ENCODE results near the gene MVP. TPM values are rescaled to one million over a fixed set of nuclear protein-coding genes. Genes with fewer than 3 reads are reported as not detected.

MVP gene
- total RNA-seq, 4 donors from 2014 or later, result 54.0 to 133 (median 97.6) TPM

DNA sequence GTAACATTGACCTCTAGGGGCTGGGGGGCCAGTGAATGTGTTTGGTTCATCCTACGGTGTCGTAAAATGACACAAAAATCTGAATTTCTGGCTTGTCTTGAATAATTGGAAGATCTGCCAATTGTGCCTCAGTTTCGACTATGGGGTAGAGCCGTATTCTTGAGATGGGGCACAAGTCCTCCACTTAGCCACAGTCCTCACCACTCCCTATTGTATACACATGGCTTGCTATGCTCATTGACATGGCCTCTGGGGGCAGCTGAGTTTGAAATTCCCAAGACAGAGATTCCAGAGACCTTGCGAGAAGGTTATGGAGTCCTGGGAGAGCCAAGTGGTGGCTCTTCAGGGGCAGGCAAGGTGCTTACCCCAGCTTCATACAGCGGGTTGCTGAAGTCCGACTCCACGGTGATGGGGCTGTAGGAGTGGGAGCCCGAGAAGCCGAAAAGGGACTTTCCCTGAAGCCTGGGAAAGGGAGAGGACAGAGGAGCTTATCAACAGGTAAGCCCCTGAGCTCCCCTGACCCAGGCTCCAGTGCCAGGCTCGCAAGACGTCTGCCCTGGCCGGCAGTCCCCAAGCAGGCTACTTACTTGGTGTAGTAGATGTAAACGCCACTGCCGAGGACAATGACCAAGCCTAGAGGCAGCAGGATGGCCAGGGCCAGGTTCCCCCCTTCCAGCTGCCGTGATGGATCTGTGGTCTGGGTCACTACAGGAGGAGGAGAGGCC, 51.7 kb downstream of the MVP start:
- Histone ChIP-seq H3K4me3 (no peak overlapping the region), H3K36me3 (no peaks in the 10 kb centered on the region), H3K9me3 (no peaks in the 10 kb centered on the region), H3K27ac (no peak overlapping the region), H3K4me1 (peaks cover 0 to 9% (median 6%) of the 10 kb centered on the region in 3 donors), H3K27me3 (peaks cover 4 to 24% (median 6%) of the 10 kb centered on the region in 4 donors)
- 87 to 93% methylated on average over 9 to 10 of the region's 16 CpGs for WGBS, 2 donors
- intact Hi-C loops (cut with DNase I), result no loop called here
- DNase-seq, result no peak
- TF ChIP-seq POLR2A (IDR thresholded peaks at IDR 0.05) (no peak), CTCF (IDR thresholded peaks at IDR 0.05) (no peak)

GRCh38 chr16:29873319-29873718, 53.1 kb downstream of the MVP start:
- Histone ChIP-seq H3K27ac (no peak overlapping the region), H3K4me3 (no peak overlapping the region), H3K4me1 (peaks cover 0 to 16% (median 12%) of the 10 kb centered on the region in 3 donors), H3K36me3 (no peaks in the 10 kb centered on the region), H3K9me3 (no peaks in the 10 kb centered on the region), H3K27me3 (peaks cover 7 to 37% (median 13%) of the 10 kb centered on the region in 4 donors)
- TF ChIP-seq CTCF (IDR thresholded peaks at IDR 0.05) (no peak), POLR2A (IDR thresholded peaks at IDR 0.05) (no peak)
- 88% methylated on average over 5 of the region's 26 CpGs; no CpG with 5 or more reads in 1 of the 2 donors for WGBS, 2 donors
- no peak for DNase-seq
- intact Hi-C loops (cut with DNase I), result no loop called here

- WGBS, 2 donors, result 82 to 91% methylated on average over 3 to 4 of the region's 6 CpGs
- intact Hi-C loops (cut with DNase I), result no loop called here
- H3K27me3 ChIP-seq, result peaks cover 7 to 55% (median 14%) of the 10 kb centered on the region in 4 donors
Measured at GRCh38 chr16:29875206-29875605, 54.9 kb downstream of the MVP start.

DNA sequence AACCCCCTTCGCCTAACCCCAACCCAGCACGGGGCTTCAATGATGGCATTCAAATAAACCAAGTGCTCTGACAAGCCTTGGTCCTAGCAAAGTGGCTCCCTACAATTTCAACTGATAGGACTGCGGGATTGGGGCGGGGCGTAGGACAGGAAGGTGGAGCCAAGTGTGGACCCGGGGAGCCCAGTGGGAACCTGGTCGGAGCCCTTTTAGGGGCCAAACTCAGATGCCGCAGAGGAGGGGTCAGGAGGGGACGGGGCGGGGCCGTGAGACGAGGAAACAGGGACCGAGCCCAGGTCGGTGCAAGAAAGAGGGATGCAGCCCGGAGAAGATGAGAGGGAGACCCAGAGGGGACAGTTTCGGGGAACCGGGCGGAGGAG, 55.9 kb downstream of the MVP start:
- no peaks in the 10 kb centered on the region for H3K9me3 ChIP-seq
- H3K36me3 ChIP-seq, result no peaks in the 10 kb centered on the region
- H3K4me1 ChIP-seq, result peaks cover 0 to 16% (median 12%) of the 10 kb centered on the region in 3 donors
- peak overlapping the region in 2 of 4 donors; percentile 28 to 50 for H3K4me3 ChIP-seq
- DNase-seq, result no peak
- intact Hi-C loops (cut with DNase I), result no loop called here
- 17 to 25% methylated on average over 9 to 16 of the region's 18 CpGs for WGBS, 2 donors
- no peak overlapping the region for H3K27ac ChIP-seq
- TF ChIP-seq CTCF (IDR thresholded peaks at IDR 0.05) (no peak), POLR2A (IDR thresholded peaks at IDR 0.05) (no peak)
- peaks cover 7 to 60% (median 14%) of the 10 kb centered on the region in 4 donors for H3K27me3 ChIP-seq

More at GRCh38 chr16:29875206-29875605, 54.9 kb downstream of the MVP start:
- TF ChIP-seq POLR2A (IDR thresholded peaks at IDR 0.05), result no peak
- no peak for TF ChIP-seq CTCF (IDR thresholded peaks at IDR 0.05)
- Histone ChIP-seq H3K9me3 (no peaks in the 10 kb centered on the region), H3K27ac (no peak overlapping the region), H3K4me1 (peaks cover 0 to 16% (median 12%) of the 10 kb centered on the region in 3 donors), H3K4me3 (no peak overlapping the region), H3K36me3 (no peaks in the 10 kb centered on the region)
- DNase-seq, result no peak

DNA sequence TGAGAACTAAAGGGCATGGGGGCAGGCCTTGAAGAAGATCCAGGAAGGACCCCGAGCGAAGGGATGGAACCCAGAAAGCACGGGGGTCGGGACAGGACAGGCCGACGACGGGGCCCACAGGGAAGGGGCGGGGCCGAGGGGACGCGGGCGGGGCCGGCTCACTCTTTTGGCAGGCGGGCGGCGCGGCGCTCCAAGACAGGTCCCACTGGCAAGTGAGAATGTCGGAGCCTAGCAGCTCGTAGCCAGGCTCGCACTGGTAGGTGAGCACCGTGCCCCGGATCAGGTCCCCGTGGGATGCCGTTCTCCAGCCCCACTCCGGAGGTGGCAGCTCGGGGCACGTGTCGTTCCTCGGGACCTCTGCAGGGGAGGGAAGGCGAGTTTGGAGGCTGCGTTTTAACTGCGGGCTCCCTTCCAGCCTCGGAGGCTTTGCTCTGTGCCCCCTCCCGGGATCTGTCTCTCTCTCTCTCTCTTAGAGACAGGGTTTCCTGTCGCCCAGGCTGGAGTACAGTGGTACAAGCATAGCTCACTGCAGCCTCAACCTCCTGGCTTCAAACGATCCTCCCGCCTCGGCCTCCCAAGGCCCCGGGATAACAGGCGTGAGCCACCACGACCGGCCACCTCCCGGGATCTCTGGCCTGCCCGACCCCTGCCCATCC, 56.5 kb downstream of the MVP start:
- H3K4me1 ChIP-seq, result peaks cover 0 to 16% (median 12%) of the 10 kb centered on the region in 3 donors

More for the DNA sequence above, 56.5 kb downstream of the MVP start:
- H3K4me3 ChIP-seq, result peak overlapping the region in 2 of 4 donors; percentile 28 to 50
- DNase-seq, result no peak
- H3K36me3 ChIP-seq, result no peaks in the 10 kb centered on the region
- 0 to 9% methylated on average over 6 to 20 of the region's 45 CpGs for WGBS, 2 donors
- TF ChIP-seq POLR2A (IDR thresholded peaks at IDR 0.05) (no peak), CTCF (IDR thresholded peaks at IDR 0.05) (no peak)
- H3K27me3 ChIP-seq, result peaks cover 7 to 60% (median 14%) of the 10 kb centered on the region in 4 donors
- intact Hi-C loops (cut with DNase I), result no loop called here
- H3K9me3 ChIP-seq, result no peaks in the 10 kb centered on the region
- no peak overlapping the region for H3K27ac ChIP-seq
